ENCODE results near the gene NCR2. TPM values are rescaled to one million over a fixed set of nuclear protein-coding genes. Genes with fewer than 3 reads are reported as not detected.

The NCR2 gene
- total RNA-seq, 2 experiments from 2014 or later, result not detected

- Mint-ChIP-seq H3K9me3 (no peaks in the 10 kb centered on the region), H3K4me1 (ENCODE audit: low read depth) (peaks cover 29% of the 10 kb centered on the region), H3K36me3 (no peaks in the 10 kb centered on the region), H3K27me3 (peaks cover 65% of the 10 kb centered on the region), H3K4me3 (no peak overlapping the region), H3K27ac (no peak overlapping the region)
- intact Hi-C loops (cut with micrococcal nuclease), result no loop called here
- CTCF ChIA-PET, result no interaction called here
- DNase-seq, result no peak
- POLR2A ChIA-PET, result no interaction called here
These were observed 41.7 kb downstream of the NCR2 start for GRCh38 chr6:41377071-41377470.

- DNase-seq, result no peak
- peaks cover 56% of the 10 kb centered on the region for H3K27me3 Mint-ChIP-seq
- H3K36me3 Mint-ChIP-seq, result no peaks in the 10 kb centered on the region
- ChIA-PET POLR2A (no interaction called here), CTCF (no interaction called here)
- peaks cover 13% of the 10 kb centered on the region for H3K4me1 Mint-ChIP-seq (ENCODE audit: low read depth)
- H3K4me3 Mint-ChIP-seq, result no peak overlapping the region
- no peak overlapping the region for H3K27ac Mint-ChIP-seq
- no peaks in the 10 kb centered on the region for H3K9me3 Mint-ChIP-seq
- intact Hi-C loops (cut with micrococcal nuclease), result no loop called here
These were observed 43.9 kb downstream of the NCR2 start for GRCh38 chr6:41379306-41379705.

- ChIA-PET CTCF (no interaction called here), POLR2A (no interaction called here)
- Mint-ChIP-seq H3K27ac (no peak overlapping the region), H3K9me3 (no peaks in the 10 kb centered on the region), H3K4me3 (no peak overlapping the region), H3K36me3 (no peaks in the 10 kb centered on the region), H3K4me1 (ENCODE audit: low read depth) (no peaks in the 10 kb centered on the region), H3K27me3 (peaks cover 18% of the 10 kb centered on the region)
- intact Hi-C loops (cut with micrococcal nuclease), result no loop called here
- no peak for DNase-seq
These were observed 51.2 kb downstream of the NCR2 start for GRCh38 chr6:41386594-41386993.

GRCh38 chr6:41392246-41392645 lies 56.8 kb downstream of the NCR2 start:
- H3K9me3 Mint-ChIP-seq, result peaks cover 13% of the 10 kb centered on the region
- POLR2A ChIA-PET, result no interaction called here
- intact Hi-C loops (cut with micrococcal nuclease), result no loop called here
- CTCF ChIA-PET, result no interaction called here
- H3K4me1 Mint-ChIP-seq (ENCODE audit: low read depth), result no peaks in the 10 kb centered on the region
- peaks cover 15% of the 10 kb centered on the region for H3K27me3 Mint-ChIP-seq
- no peak overlapping the region for H3K4me3 Mint-ChIP-seq
- DNase-seq, result no peak
- no peak overlapping the region for H3K27ac Mint-ChIP-seq
- H3K36me3 Mint-ChIP-seq, result no peaks in the 10 kb centered on the region

GRCh38 chr6:41396335-41396734 lies 60.9 kb downstream of the NCR2 start:
- no peak overlapping the region for H3K4me3 Mint-ChIP-seq
- intact Hi-C loops (cut with micrococcal nuclease), result no loop called here
- CTCF ChIA-PET, result interaction anchor here (1.1 to 2.4 kb wide), 3 partner anchors 28 kb away, joined by 4 to 7 read pairs (median 6); no protein-coding TSS in a partner anchor
- no peaks in the 10 kb centered on the region for H3K36me3 Mint-ChIP-seq
- H3K9me3 Mint-ChIP-seq, result peaks cover 13% of the 10 kb centered on the region
- H3K4me1 Mint-ChIP-seq (ENCODE audit: low read depth), result no peaks in the 10 kb centered on the region
- peaks cover 23% of the 10 kb centered on the region for H3K27me3 Mint-ChIP-seq
- POLR2A ChIA-PET, result no interaction called here
- no peak overlapping the region for H3K27ac Mint-ChIP-seq
- DNase-seq, result no peak

GRCh38 chr6:41399424-41399823 lies 64.0 kb downstream of the NCR2 start:
- Mint-ChIP-seq H3K4me1 (ENCODE audit: low read depth) (no peaks in the 10 kb centered on the region), H3K36me3 (peaks cover 5% of the 10 kb centered on the region), H3K9me3 (peaks cover 9% of the 10 kb centered on the region), H3K27ac (no peak overlapping the region), H3K27me3 (peaks cover 23% of the 10 kb centered on the region), H3K4me3 (no peak overlapping the region)
- DNase-seq, result no peak
- CTCF ChIA-PET, result no interaction called here
- intact Hi-C loops (cut with micrococcal nuclease), result no loop called here
- POLR2A ChIA-PET, result no interaction called here

Other genes with a start within 250 kb of the NCR2 start
- gene TREML1, start 181.3 kb upstream of the NCR2 start, total RNA-seq, result not detected
- gene TREM2, start 172.5 kb upstream of the NCR2 start, total RNA-seq, result not detected
- gene TREML2, start 134.5 kb upstream of the NCR2 start, total RNA-seq, result 1 to 10 TPM; 7.4 to 7.5 TPM
- not detected for gene TREML4, start 107.3 kb upstream of the NCR2 start, total RNA-seq
- gene TREM1, start 48.9 kb upstream of the NCR2 start, total RNA-seq, result under 1 TPM; 0.17 to 0.27 TPM
- gene FOXP4, start 210.8 kb downstream of the NCR2 start, total RNA-seq, result 10 to 100 TPM; 19.5 to 21.6 TPM